KMS-11 (cell line): ENCODE data around the gene VTI1B.

Experiments
- H2AFZ ChIP-seq: fragments of 200-600 bp; sonication (generic); 2 replicates; pipeline ENCODE4 v1.6.1; 2016; ENCODE audit warnings: antibody characterized with exemption, mixed run types, low read depth
- H3K27ac ChIP-seq: fragments of 200-600 bp; sonication (generic); 2 replicates; pipeline ENCODE4 v1.6.1; 2016; ENCODE audit warnings: mild to moderate bottlenecking, mixed run types
- H3K27me3 ChIP-seq: fragments of 200-600 bp; sonication (generic); 2 replicates; pipeline ENCODE4 v1.6.1; 2017; ENCODE audit warnings: mild to moderate bottlenecking, low read depth, mixed run types, moderate library complexity; ENCODE audit not compliant: insufficient read depth
- H3K36me3 ChIP-seq: fragments of 200-600 bp; sonication (generic); 2 replicates; pipeline ENCODE4 v1.6.1; 2017; ENCODE audit warnings: mild to moderate bottlenecking, mixed run types; ENCODE audit not compliant: insufficient read depth
- H3K4me1 ChIP-seq: fragments of 200-600 bp; sonication (generic); 2 replicates; pipeline ENCODE4 v1.6.1; 2016; ENCODE audit warnings: mild to moderate bottlenecking, low read depth, mixed run types; ENCODE audit not compliant: poor library complexity, severe bottlenecking
- H3K4me2 ChIP-seq: fragments of 200-600 bp; sonication (generic); 2 replicates; pipeline ENCODE4 v1.7.0; 2016; ENCODE audit warnings: mild to moderate bottlenecking, mixed run types
- H3K4me3 ChIP-seq: fragments of 200-600 bp; sonication (generic); IDR thresholded peaks from 2 replicates; pipeline ENCODE4 v1.6.1; 2017; ENCODE audit warnings: low read depth, low read length, mixed read lengths; ENCODE audit not compliant: insufficient read depth
- H3K79me2 ChIP-seq: fragments of 200-600 bp; sonication (generic); 2 replicates; pipeline ENCODE4 v1.6.1; 2016; ENCODE audit warnings: low read depth, mixed run types; ENCODE audit not compliant: insufficient read depth
- H3K9ac ChIP-seq: fragments of 200-600 bp; sonication (generic); 2 replicates; pipeline ENCODE4 v1.6.1; 2016; ENCODE audit warnings: mild to moderate bottlenecking, mixed run types
- H4K20me1 ChIP-seq: fragments of 200-600 bp; sonication (generic); 2 replicates; pipeline ENCODE4 v1.6.1; 2016; ENCODE audit warnings: mild to moderate bottlenecking, mixed run types; ENCODE audit not compliant: insufficient read depth
- TF ChIP-seq, protein P1 (sequence below): fragments of 200-600 bp; sonication (generic); conservative IDR thresholded peaks from 2 replicates; pipeline ENCODE4 v1.6.1; 2017; ENCODE audit warnings: low read depth, mild to moderate bottlenecking, antibody characterized with exemption, low read length, moderate library complexity, mixed read lengths

VTI1B gene

DNA sequence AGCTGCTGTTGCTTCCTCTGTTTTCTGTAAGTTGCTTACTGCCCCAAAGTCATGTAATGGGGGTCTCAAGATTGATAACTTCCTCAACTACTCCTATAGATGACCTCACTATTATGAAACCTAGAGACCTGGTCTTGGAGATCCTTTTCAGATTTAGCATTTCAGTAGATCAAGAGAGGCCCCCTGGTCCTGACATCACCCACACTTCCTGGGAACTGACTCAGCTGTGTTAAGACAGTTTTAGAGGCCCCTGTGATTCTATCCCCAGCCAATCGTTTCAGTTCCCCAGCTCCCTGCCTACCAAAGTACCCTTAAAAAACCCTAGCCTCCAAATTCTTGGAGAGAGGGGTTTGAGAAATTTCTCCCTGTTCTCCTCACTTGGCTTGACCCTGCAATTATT is 63.9 kb downstream of the VTI1B start:
- no peak overlapping the region for H3K4me2 ChIP-seq
- peaks cover 2% of the 10 kb centered on the region for H3K4me1 ChIP-seq
- no peak overlapping the region for H2AFZ ChIP-seq
- H3K9ac ChIP-seq: no peak overlapping the region
- no peaks in the 10 kb centered on the region for H3K27me3 ChIP-seq
- no peaks in the 10 kb centered on the region for H3K79me2 ChIP-seq
- H3K36me3 ChIP-seq: no peaks in the 10 kb centered on the region
- H4K20me1 ChIP-seq: no peaks in the 10 kb centered on the region
- no peak overlapping the region for H3K27ac ChIP-seq
- TF ChIP-seq, protein P1, sequence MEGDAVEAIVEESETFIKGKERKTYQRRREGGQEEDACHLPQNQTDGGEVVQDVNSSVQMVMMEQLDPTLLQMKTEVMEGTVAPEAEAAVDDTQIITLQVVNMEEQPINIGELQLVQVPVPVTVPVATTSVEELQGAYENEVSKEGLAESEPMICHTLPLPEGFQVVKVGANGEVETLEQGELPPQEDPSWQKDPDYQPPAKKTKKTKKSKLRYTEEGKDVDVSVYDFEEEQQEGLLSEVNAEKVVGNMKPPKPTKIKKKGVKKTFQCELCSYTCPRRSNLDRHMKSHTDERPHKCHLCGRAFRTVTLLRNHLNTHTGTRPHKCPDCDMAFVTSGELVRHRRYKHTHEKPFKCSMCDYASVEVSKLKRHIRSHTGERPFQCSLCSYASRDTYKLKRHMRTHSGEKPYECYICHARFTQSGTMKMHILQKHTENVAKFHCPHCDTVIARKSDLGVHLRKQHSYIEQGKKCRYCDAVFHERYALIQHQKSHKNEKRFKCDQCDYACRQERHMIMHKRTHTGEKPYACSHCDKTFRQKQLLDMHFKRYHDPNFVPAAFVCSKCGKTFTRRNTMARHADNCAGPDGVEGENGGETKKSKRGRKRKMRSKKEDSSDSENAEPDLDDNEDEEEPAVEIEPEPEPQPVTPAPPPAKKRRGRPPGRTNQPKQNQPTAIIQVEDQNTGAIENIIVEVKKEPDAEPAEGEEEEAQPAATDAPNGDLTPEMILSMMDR: no peak
- H3K4me3 ChIP-seq: no peak overlapping the region

DNA sequence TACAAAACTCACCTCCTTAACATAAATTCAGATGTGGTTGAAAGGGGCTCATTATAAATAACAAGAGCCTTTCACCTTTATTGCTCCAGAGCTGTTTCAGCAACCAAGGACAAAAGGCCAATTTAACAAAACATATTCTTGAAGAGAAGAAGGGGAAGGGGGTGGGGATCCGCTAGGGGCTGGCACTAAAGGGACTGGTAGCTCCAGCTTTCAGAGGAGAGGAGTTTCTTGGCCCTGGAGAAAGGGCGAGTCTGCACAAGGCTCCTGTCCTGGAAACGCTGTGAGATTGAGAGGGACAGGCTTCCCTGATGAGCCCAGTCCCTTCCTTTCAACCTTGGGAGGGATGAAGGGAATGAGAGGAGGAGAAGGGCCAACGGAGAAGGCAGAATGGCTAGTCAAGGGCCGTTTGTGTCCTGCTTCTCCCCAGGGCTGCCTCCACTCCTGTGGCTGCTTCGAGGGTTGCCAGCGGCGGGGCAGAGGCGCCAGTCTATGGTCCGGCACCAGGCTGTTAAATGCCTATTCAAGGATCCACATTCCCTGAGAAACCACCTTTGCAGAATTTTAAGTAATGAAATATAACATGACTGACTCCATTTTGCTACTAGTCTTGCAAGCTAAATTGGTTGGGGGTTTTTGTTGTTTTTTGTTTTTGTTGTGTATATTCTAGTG is 64.7 kb downstream of the VTI1B start:
- no peak overlapping the region for H2AFZ ChIP-seq
- H3K9ac ChIP-seq: no peak overlapping the region
- no peaks in the 10 kb centered on the region for H3K27me3 ChIP-seq
- no peak overlapping the region for H3K27ac ChIP-seq
- no peak overlapping the region for H3K4me2 ChIP-seq
- H3K79me2 ChIP-seq: no peaks in the 10 kb centered on the region
- H3K4me1 ChIP-seq: peaks cover 9% of the 10 kb centered on the region
- H4K20me1 ChIP-seq: no peaks in the 10 kb centered on the region
- no peaks in the 10 kb centered on the region for H3K36me3 ChIP-seq
- H3K4me3 ChIP-seq: no peak overlapping the region
- TF ChIP-seq, protein P1: no peak

DNA sequence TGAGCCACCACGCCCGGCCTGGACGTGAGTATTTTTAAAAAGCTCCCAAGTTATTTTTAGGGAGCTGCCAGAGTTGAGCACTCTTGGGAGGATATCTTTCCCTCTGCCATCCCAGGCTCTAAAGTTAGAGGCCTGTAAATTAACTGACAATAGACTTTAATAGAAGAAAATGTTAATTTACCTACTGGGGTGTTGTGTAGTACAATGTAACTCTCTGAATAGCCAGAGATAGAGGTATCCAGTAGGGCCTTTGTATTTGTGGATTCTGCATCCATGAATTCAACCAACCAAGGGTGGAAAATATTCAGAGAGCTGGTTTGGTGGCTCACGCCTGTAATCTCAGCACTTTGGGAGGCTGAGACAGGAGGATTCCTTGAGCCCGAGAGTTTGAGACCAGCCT is 66.8 kb downstream of the VTI1B start:
- Histone ChIP-seq H3K27me3 (no peaks in the 10 kb centered on the region), H3K4me1 (peaks cover 17% of the 10 kb centered on the region), H3K36me3 (no peaks in the 10 kb centered on the region), H2AFZ (no peak overlapping the region), H3K4me3 (no peak overlapping the region), H3K4me2 (no peak overlapping the region), H4K20me1 (no peaks in the 10 kb centered on the region), H3K79me2 (no peaks in the 10 kb centered on the region), H3K9ac (no peak overlapping the region), H3K27ac (no peak overlapping the region)
- TF ChIP-seq, protein P1: no peak

DNA sequence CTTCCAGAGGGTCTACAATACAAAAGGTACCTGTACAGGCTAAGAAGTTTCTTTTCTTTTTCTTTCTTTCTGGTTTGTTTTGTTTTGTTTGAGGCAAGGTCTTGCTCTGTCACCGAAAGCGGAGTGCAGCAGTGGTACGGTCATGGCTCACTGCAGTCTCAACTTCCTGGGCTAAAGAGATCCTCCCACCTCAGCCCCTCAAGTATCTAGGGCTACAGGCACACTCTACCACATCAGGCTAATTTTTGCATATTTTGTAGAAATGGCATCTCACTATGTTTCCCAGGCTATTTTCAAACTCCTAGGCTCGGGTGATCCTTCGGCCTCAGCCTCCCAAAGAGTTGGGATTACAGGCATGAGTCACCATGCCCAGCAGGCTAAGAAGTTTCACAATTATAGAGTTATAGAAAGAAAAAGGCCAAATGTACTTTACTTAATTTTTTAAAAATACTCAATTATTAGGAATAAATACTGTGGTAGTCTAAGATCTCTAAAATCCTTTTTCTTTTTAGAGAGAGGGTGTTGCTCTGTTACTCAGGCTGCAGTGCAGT is 71.4 kb downstream of the VTI1B start:
- H3K4me1 ChIP-seq: peaks cover 17% of the 10 kb centered on the region
- H3K4me2 ChIP-seq: no peak overlapping the region
- H3K27me3 ChIP-seq: no peaks in the 10 kb centered on the region
- TF ChIP-seq, protein P1: no peak
- H4K20me1 ChIP-seq: no peaks in the 10 kb centered on the region
- H2AFZ ChIP-seq: no peak overlapping the region
- H3K36me3 ChIP-seq: no peaks in the 10 kb centered on the region
- no peaks in the 10 kb centered on the region for H3K79me2 ChIP-seq
- H3K27ac ChIP-seq: no peak overlapping the region
- no peak overlapping the region for H3K4me3 ChIP-seq
- no peak overlapping the region for H3K9ac ChIP-seq
